K562 (cell line): Measurements from ENCODE around the gene CFAP97D1. TPM values are rescaled to one million over a fixed set of nuclear protein-coding genes. Genes with fewer than 3 reads are reported as not detected.
A peak's percentile ranks its signal among the peaks of the same experiment; 100 is the strongest.

ENCODE experiments used
- MYNN ChIP-seq, 2 experiments: sonication (generic); formaldehyde crosslinking in 1 of 2; IDR thresholded peaks; 2 replicates each; pipeline versions ENCODE4 v1.5.0 to v1.6.1; 2016 to 2020; ENCODE audit warnings: antibody characterized with exemption in 1 of 2, missing genetic modification reagents in 1 of 2
- NFIX ChIP-seq: fragments of 250-450 bp; sonication (Bioruptor Pico); IDR thresholded peaks from 2 replicates; pipeline ENCODE4 v1.4.0; 2020; ENCODE audit warnings: low read depth, mild to moderate bottlenecking, moderate library complexity
- NONO ChIP-seq, 2 experiments: fragments of 200-400 bp in 1 of 2; fragments of 450-650 bp in 1 of 2; formaldehyde crosslinking in 1 of 2; IDR thresholded peaks; 2 replicates each; pipeline ENCODE4 v1.6.1; 2017; ENCODE audit warnings: low read depth in 2 of 2, mild to moderate bottlenecking in 2 of 2, moderate library complexity in 2 of 2, low read length in 1 of 2
- SAFB2 ChIP-seq: fragments of 200-400 bp; formaldehyde crosslinking; IDR thresholded peaks from 2 replicates; pipeline ENCODE4 v1.6.1; 2018; ENCODE audit warnings: borderline replicate concordance, low read length, low read depth, moderate library complexity; ENCODE audit not compliant: severe bottlenecking
- polyA plus RNA-seq, 8 experiments: library from polyadenylated mRNA; depleted of rRNA in 4 of 8; stranded (reverse) in 5 of 8; unstranded in 3 of 8; fragments of >200 nt; fragmentation: Nextera tagmentation in 2 of 8; fragmentation: Illumina TruSeq in 1 of 8; extraction: Ambion mirVana in 2 of 8; extraction: Trizol in 1 of 8; gene quantifications; 2 replicates each; pipeline versions ENCODE4 v1.2.1 to v1.2.3, GENCODE V29; 2011 to 2014; ENCODE audit warnings: inconsistent platforms in 1 of 8, missing spikeins in 1 of 8
- total RNA-seq, 7 experiments: library from RNA; depleted of rRNA in 6 of 7; stranded (reverse); fragments of >200 nt in 6 of 7; fragmentation: Illumina TruSeq in 2 of 7; extraction: Trizol in 2 of 7; gene quantifications; 2 replicates each; pipeline versions ENCODE4 v1.2.1 to v1.2.3, GENCODE V29; 2011 to 2021; ENCODE audit warnings: low replicate concordance in 1 of 7
- TF ChIP-seq, protein P1 (sequence below): sonication (generic); formaldehyde crosslinking; IDR thresholded peaks from 2 replicates; pipeline ENCODE4 v1.8.0; 2023; ENCODE audit warnings: missing genetic modification reagents, mild to moderate bottlenecking, borderline replicate concordance
- TF ChIP-seq, protein P2 (sequence below): fragments of 450-650 bp; formaldehyde crosslinking; IDR thresholded peaks from 2 replicates; pipeline ENCODE4 v1.4.0; 2020; ENCODE audit warnings: mild to moderate bottlenecking, moderate library complexity
- TF ChIP-seq, protein P3 (sequence below): fragments of 450-650 bp; IDR thresholded peaks from 2 replicates; pipeline ENCODE4 v1.6.1; 2018; ENCODE audit not compliant: partially characterized antibody
- TF ChIP-seq, protein P4 (sequence below): fragments of 450-650 bp; IDR thresholded peaks from 2 replicates; pipeline ENCODE4 v1.6.1; 2017; ENCODE audit warnings: antibody characterized with exemption, mild to moderate bottlenecking

The CFAP97D1 gene
- total and polyA plus RNA-seq, 9 of the 15 experiments (the other 6 are each of a cell fraction or from before 2014, with no cell fraction given), result not detected

DNA sequence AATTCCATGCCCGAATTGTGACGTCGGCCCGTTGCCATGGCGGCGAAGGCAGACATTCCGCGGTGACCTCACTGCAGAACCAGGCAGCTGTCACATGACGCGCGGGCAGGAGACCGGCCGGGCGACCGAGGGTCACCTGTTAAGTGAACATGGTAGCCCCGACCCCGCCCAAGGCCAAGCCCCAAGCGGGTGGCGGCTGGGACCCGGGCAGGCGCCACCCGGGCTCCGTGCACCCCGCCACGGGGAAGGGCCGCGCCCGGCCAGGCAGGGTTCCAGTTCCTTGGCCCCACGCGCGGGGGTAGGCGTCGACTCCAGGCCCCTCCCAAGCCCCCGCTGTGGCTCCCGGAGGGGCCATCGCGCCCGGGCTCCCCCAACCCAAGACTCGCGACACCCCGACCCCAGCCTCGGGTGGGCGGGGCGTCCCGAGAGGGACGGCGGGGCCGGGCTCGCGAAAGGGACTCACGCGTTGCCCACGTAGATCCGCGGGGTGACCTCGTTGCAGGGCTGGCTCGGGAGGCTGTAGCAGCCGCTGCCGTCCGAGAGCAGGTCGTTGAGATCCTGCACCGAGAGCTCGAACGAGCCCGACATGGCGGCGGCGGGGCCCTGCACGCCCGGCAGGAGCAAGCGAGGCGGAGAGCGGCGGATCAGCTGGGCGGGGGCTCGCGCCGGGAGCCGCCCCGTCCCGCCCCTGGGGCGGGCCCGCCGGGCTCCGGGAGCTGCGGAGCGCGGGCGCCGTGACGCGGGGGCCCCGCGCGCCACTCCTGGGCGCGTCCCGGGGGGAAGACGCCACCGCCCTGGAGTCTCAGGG is 1.7 kb upstream of the CFAP97D1 start, which contains the start of gene DUSP3 (continued):
- TF ChIP-seq, protein P1, sequence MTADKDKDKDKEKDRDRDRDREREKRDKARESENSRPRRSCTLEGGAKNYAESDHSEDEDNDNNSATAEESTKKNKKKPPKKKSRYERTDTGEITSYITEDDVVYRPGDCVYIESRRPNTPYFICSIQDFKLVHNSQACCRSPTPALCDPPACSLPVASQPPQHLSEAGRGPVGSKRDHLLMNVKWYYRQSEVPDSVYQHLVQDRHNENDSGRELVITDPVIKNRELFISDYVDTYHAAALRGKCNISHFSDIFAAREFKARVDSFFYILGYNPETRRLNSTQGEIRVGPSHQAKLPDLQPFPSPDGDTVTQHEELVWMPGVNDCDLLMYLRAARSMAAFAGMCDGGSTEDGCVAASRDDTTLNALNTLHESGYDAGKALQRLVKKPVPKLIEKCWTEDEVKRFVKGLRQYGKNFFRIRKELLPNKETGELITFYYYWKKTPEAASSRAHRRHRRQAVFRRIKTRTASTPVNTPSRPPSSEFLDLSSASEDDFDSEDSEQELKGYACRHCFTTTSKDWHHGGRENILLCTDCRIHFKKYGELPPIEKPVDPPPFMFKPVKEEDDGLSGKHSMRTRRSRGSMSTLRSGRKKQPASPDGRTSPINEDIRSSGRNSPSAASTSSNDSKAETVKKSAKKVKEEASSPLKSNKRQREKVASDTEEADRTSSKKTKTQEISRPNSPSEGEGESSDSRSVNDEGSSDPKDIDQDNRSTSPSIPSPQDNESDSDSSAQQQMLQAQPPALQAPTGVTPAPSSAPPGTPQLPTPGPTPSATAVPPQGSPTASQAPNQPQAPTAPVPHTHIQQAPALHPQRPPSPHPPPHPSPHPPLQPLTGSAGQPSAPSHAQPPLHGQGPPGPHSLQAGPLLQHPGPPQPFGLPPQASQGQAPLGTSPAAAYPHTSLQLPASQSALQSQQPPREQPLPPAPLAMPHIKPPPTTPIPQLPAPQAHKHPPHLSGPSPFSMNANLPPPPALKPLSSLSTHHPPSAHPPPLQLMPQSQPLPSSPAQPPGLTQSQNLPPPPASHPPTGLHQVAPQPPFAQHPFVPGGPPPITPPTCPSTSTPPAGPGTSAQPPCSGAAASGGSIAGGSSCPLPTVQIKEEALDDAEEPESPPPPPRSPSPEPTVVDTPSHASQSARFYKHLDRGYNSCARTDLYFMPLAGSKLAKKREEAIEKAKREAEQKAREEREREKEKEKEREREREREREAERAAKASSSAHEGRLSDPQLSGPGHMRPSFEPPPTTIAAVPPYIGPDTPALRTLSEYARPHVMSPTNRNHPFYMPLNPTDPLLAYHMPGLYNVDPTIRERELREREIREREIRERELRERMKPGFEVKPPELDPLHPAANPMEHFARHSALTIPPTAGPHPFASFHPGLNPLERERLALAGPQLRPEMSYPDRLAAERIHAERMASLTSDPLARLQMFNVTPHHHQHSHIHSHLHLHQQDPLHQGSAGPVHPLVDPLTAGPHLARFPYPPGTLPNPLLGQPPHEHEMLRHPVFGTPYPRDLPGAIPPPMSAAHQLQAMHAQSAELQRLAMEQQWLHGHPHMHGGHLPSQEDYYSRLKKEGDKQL (CRISPR knock-in tag), result no peak
- no peak for TF ChIP-seq MYNN (IDR thresholded peaks at IDR 0.05)
- no peak for TF ChIP-seq MYNN (CRISPR knock-in tag; IDR thresholded peaks at IDR 0.05)
- TF ChIP-seq NFIX (CRISPR knock-in tag), result no peak
- TF ChIP-seq, protein P2, sequence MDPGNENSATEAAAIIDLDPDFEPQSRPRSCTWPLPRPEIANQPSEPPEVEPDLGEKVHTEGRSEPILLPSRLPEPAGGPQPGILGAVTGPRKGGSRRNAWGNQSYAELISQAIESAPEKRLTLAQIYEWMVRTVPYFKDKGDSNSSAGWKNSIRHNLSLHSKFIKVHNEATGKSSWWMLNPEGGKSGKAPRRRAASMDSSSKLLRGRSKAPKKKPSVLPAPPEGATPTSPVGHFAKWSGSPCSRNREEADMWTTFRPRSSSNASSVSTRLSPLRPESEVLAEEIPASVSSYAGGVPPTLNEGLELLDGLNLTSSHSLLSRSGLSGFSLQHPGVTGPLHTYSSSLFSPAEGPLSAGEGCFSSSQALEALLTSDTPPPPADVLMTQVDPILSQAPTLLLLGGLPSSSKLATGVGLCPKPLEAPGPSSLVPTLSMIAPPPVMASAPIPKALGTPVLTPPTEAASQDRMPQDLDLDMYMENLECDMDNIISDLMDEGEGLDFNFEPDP (CRISPR knock-in tag), result no peak
- TF ChIP-seq, protein P3, sequence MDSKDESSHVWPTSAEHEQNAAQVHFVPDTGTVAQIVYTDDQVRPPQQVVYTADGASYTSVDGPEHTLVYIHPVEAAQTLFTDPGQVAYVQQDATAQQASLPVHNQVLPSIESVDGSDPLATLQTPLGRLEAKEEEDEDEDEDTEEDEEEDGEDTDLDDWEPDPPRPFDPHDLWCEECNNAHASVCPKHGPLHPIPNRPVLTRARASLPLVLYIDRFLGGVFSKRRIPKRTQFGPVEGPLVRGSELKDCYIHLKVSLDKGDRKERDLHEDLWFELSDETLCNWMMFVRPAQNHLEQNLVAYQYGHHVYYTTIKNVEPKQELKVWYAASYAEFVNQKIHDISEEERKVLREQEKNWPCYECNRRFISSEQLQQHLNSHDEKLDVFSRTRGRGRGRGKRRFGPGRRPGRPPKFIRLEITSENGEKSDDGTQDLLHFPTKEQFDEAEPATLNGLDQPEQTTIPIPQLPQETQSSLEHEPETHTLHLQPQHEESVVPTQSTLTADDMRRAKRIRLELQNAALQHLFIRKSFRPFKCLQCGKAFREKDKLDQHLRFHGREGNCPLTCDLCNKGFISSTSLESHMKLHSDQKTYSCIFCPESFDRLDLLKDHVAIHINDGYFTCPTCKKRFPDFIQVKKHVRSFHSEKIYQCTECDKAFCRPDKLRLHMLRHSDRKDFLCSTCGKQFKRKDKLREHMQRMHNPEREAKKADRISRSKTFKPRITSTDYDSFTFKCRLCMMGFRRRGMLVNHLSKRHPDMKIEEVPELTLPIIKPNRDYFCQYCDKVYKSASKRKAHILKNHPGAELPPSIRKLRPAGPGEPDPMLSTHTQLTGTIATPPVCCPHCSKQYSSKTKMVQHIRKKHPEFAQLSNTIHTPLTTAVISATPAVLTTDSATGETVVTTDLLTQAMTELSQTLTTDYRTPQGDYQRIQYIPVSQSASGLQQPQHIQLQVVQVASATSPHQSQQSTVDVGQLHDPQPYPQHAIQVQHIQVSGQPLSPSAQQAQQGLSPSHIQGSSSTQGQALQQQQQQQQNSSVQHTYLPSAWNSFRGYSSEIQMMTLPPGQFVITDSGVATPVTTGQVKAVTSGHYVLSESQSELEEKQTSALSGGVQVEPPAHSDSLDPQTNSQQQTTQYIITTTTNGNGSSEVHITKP, result peak; percentile 60
- TF ChIP-seq, protein P4, sequence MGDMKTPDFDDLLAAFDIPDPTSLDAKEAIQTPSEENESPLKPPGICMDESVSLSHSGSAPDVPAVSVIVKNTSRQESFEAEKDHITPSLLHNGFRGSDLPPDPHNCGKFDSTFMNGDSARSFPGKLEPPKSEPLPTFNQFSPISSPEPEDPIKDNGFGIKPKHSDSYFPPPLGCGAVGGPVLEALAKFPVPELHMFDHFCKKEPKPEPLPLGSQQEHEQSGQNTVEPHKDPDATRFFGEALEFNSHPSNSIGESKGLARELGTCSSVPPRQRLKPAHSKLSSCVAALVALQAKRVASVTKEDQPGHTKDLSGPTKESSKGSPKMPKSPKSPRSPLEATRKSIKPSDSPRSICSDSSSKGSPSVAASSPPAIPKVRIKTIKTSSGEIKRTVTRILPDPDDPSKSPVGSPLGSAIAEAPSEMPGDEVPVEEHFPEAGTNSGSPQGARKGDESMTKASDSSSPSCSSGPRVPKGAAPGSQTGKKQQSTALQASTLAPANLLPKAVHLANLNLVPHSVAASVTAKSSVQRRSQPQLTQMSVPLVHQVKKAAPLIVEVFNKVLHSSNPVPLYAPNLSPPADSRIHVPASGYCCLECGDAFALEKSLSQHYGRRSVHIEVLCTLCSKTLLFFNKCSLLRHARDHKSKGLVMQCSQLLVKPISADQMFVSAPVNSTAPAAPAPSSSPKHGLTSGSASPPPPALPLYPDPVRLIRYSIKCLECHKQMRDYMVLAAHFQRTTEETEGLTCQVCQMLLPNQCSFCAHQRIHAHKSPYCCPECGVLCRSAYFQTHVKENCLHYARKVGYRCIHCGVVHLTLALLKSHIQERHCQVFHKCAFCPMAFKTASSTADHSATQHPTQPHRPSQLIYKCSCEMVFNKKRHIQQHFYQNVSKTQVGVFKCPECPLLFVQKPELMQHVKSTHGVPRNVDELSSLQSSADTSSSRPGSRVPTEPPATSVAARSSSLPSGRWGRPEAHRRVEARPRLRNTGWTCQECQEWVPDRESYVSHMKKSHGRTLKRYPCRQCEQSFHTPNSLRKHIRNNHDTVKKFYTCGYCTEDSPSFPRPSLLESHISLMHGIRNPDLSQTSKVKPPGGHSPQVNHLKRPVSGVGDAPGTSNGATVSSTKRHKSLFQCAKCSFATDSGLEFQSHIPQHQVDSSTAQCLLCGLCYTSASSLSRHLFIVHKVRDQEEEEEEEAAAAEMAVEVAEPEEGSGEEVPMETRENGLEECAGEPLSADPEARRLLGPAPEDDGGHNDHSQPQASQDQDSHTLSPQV, result no peak
- TF ChIP-seq SAFB2, result no peak
- peak; percentile 22 to 64; a peak in 2 of 4 replicates for TF ChIP-seq NONO (IDR thresholded peaks at IDR 0.05; ENCODE audit: low read depth in 2 of 2, low read length in 1 of 2)
